ENCODE data around the gene SAMM50.

DNA sequence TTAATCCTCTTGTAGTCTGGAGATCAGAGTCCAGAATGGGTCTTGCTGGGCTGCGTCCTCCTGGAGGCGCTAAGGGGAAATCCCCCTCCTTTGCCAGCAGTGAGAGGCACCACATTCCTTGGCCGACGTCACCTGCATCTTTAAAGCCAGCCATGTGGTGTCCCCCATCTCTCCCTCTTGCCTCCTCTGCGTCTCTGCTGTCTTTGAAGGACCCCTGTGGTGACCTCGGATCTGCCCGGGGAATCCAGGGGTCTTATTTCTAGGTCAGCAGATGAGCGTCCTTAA, 41.7 kb downstream of the SAMM50 start:
- no peak for TF ChIP-seq CTCF (conservative IDR thresholded peaks at IDR 0.05 in 1 of 2, IDR thresholded peaks at IDR 0.05 in 1 of 2; ENCODE audit: low read depth in 1 of 2, low read length in 2 of 2)
- no peak for TF ChIP-seq EZH2 (IDR thresholded peaks at IDR 0.05; ENCODE audit: low read length, missing control alignments)
